Activated CD8-positive, alpha-beta T cell treated with anti-CD3 and anti-CD28 coated beads for 36 hours (primary cell): ENCODE measurements around the gene SMIM44. TPM values are rescaled to one million over a fixed set of nuclear protein-coding genes. Genes with fewer than 3 reads are reported as not detected.

ENCODE experiments used
- ATAC-seq: fragments of 200-7000 bp; cut with Tn5 transposase; one replicate; pipeline ENCODE4 v1.10.0; 2021; ENCODE audit warnings: mild to moderate bottlenecking, moderate library complexity
- CTCF ChIA-PET: fragments of 350-600 bp; sonication (Branson Sonifier 250); formaldehyde crosslinking; loops from one replicate; lab custom pipeline; 2021; ENCODE audit warnings: antibody characterized with exemption; lab: Charles Lee
- POLR2A ChIA-PET: fragments of 350-600 bp; sonication (Branson Sonifier 250); formaldehyde crosslinking; loops from one replicate; lab custom pipeline; 2021; ENCODE audit warnings: antibody characterized with exemption; lab: Charles Lee
- DNase-seq: peaks from one replicate; pipeline ENCODE4 v3.0.0-alpha.2; 2020
- H3K27ac Mint-ChIP-seq: one replicate; pipeline ENCODE4 v1.8.0; 2021; ENCODE audit warnings: mild to moderate bottlenecking, mixed read lengths
- H3K27me3 Mint-ChIP-seq: one replicate; pipeline ENCODE4 v1.8.0; 2021; ENCODE audit warnings: mixed read lengths
- H3K36me3 Mint-ChIP-seq: one replicate; pipeline ENCODE4 v1.8.0; 2021; ENCODE audit warnings: low read depth, mixed read lengths
- H3K4me1 Mint-ChIP-seq: one replicate; pipeline ENCODE4 v1.8.0; 2021; ENCODE audit warnings: low read depth, mixed read lengths
- H3K4me3 Mint-ChIP-seq: one replicate; pipeline ENCODE4 v1.8.0; 2021; ENCODE audit warnings: mild to moderate bottlenecking, moderate library complexity, mixed read lengths
- H3K9me3 Mint-ChIP-seq: one replicate; pipeline ENCODE4 v1.8.0; 2021; ENCODE audit warnings: mixed read lengths
- intact Hi-C: fragments of 100-400 bp; cut with micrococcal nuclease; formaldehyde crosslinking; loops from one replicate; pipeline ENCODE4 v1.10.0; 2022
- total RNA-seq, 2 experiments: library from RNA; stranded (reverse); gene quantifications; one replicate each; pipeline ENCODE4 v1.2.3, GENCODE V29; 2021
- TF ChIP-seq, protein P1 (sequence below): fragments of 200-600 bp; IDR thresholded peaks from one replicate; pipeline ENCODE4 v1.8.0; 2022; ENCODE audit warnings: antibody characterized with exemption, mild to moderate bottlenecking

SMIM44 gene
- total RNA-seq, 2 experiments from 2014 or later, result not detected

DNA sequence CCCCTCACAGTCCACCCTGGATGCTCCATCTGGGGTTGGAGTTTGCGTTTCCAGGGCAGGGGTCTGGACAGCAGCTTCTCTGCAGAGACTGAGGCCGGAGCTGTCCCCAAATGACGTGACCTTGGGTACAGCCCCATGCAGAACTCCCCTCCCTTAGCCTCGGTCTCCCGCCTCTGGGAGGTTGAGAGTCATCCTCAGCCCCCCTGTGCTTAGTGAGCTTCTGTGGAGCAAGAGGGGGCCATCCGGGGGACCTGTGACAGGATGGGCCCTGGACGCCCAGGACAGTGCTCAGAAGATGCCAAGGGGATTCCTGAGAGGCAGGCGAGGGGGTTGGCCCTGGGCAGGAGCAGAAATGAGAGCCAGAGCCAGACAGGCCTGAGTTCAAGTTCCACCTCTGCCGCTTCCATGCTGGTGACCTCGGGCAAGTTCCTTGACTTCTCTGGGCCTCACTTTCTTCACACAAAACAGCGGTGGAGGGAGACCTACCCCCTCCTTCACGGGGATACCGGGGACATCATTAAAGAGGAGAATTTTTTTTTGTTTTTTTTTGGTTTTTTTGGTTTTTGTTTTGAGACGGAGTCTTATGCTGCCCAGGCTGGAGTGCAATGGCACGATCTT, 23.2 kb downstream of the SMIM44 start:
- TF ChIP-seq, protein P1, sequence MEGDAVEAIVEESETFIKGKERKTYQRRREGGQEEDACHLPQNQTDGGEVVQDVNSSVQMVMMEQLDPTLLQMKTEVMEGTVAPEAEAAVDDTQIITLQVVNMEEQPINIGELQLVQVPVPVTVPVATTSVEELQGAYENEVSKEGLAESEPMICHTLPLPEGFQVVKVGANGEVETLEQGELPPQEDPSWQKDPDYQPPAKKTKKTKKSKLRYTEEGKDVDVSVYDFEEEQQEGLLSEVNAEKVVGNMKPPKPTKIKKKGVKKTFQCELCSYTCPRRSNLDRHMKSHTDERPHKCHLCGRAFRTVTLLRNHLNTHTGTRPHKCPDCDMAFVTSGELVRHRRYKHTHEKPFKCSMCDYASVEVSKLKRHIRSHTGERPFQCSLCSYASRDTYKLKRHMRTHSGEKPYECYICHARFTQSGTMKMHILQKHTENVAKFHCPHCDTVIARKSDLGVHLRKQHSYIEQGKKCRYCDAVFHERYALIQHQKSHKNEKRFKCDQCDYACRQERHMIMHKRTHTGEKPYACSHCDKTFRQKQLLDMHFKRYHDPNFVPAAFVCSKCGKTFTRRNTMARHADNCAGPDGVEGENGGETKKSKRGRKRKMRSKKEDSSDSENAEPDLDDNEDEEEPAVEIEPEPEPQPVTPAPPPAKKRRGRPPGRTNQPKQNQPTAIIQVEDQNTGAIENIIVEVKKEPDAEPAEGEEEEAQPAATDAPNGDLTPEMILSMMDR, result no peak
- intact Hi-C loops, result no loop called here
- no peak overlapping the region for H3K4me3 Mint-ChIP-seq
- no peaks in the 10 kb centered on the region for H3K9me3 Mint-ChIP-seq
- ATAC-seq (no peak), DNase-seq (no peak)
- CTCF ChIA-PET, result interaction anchor here (1.1 to 1.6 kb wide), 3 partner anchors 12 to 31 kb away, joined by 3 to 4 read pairs (median 4); no protein-coding TSS in a partner anchor
- peaks cover 4% of the 10 kb centered on the region for H3K36me3 Mint-ChIP-seq
- POLR2A ChIA-PET, result no interaction called here
- H3K27ac Mint-ChIP-seq, result no peak overlapping the region
- no peaks in the 10 kb centered on the region for H3K27me3 Mint-ChIP-seq
- no peaks in the 10 kb centered on the region for H3K4me1 Mint-ChIP-seq

DNA sequence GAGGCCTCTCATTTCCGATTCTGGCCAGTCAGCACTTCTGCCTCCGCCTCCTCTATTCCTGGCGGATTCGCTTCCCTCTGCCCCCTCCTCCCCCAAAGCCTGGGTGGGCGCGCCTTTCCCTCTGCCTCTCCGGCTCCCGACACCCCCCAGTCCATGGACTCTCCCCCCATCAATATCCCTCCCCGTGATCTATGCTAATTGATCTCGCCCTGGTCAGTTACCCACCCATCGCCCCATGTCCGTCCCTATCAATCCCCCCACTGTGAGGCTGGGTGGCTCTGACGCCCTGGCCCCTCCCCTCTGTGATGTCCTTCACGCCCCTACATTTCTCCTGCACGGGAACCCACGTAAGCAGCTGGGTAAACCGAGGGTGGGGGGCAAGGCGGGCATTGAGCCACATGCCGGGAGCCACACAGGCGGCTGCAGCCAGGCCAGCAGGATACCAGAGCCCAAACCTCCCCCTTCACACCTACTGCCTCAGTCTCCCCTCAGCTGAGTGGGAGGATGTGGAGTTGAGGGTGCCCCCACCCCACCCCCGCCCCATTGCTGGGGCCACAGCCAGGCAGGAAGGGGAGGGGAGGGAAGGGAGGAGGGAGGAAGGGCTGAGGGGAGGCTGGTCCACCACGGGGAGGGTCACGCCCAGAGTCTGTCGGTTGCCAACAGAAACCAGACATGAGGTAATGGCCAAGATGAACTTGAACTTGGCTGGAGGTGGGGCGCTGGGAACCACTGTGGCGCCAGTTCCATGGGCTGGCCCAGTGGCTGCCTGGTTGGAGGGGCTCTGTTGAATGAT, 24.0 kb downstream of the SMIM44 start:
- CTCF ChIA-PET, result interaction anchor here (1.2 kb wide), 1 partner anchor 13 kb away, joined by 4 read pairs; no protein-coding TSS in a partner anchor

DNA sequence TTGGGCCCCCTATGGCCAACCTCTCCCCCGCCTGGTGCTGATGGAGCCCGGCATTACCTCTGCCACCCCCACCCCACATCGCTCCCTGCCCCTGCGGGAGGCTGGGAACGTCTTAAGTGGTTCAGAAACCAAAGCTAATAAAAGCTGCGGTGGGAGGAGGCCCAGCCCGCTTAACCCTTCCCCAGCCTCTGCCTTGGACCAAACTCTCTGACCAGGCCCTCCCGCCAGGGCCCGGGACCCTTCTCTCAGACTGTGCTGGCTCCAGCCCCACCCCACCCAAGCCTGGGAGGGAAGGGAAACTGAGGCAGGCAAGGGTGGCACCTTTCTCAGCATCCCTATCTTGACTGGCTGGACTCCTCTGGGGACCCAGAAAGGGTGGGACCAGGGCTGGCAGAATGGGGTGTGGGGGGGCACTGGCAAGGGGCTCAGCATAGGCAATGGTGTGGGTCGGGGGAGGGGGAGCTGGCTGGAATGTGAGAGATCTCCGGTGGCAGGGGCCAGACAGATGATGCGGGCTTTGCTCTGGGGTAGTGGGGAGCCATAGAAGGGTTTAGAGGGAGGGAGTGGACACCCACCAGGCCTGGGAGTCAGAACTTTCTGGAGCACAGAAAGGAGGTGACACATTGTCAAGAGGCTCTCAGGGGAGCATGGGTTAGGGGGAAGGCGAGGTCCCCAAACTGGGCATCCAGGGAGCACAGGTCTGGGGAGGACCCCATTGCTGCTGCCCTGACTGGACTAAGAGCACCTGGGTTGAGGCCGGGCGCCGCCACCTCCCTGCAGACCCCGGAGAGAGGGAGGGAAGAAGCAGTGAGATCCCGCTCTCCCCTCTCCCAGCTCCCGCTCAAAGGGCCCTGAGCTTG, 24.8 kb downstream of the SMIM44 start:
- Mint-ChIP-seq H3K9me3 (no peaks in the 10 kb centered on the region), H3K4me3 (no peak overlapping the region), H3K27ac (no peak overlapping the region), H3K4me1 (no peaks in the 10 kb centered on the region), H3K36me3 (peaks cover 6% of the 10 kb centered on the region), H3K27me3 (no peaks in the 10 kb centered on the region)
- DNase-seq (no peak), ATAC-seq (no peak)
- intact Hi-C loops, result no loop called here
- TF ChIP-seq, protein P1, result no peak
- ChIA-PET POLR2A (no interaction called here), CTCF (interaction anchor here (1.2 kb wide), 1 partner anchor 14 kb away, joined by 4 read pairs; no protein-coding TSS in a partner anchor)

More for the DNA sequence above, 24.0 kb downstream of the SMIM44 start:
- DNase-seq (no peak), ATAC-seq (no peak)
- H3K27me3 Mint-ChIP-seq, result no peaks in the 10 kb centered on the region
- H3K4me1 Mint-ChIP-seq, result no peaks in the 10 kb centered on the region
- H3K36me3 Mint-ChIP-seq, result peaks cover 6% of the 10 kb centered on the region
- POLR2A ChIA-PET, result no interaction called here
- H3K4me3 Mint-ChIP-seq, result no peak overlapping the region
- H3K27ac Mint-ChIP-seq, result no peak overlapping the region
- TF ChIP-seq, protein P1, result no peak
- intact Hi-C loops, result no loop called here
- no peaks in the 10 kb centered on the region for H3K9me3 Mint-ChIP-seq

DNA sequence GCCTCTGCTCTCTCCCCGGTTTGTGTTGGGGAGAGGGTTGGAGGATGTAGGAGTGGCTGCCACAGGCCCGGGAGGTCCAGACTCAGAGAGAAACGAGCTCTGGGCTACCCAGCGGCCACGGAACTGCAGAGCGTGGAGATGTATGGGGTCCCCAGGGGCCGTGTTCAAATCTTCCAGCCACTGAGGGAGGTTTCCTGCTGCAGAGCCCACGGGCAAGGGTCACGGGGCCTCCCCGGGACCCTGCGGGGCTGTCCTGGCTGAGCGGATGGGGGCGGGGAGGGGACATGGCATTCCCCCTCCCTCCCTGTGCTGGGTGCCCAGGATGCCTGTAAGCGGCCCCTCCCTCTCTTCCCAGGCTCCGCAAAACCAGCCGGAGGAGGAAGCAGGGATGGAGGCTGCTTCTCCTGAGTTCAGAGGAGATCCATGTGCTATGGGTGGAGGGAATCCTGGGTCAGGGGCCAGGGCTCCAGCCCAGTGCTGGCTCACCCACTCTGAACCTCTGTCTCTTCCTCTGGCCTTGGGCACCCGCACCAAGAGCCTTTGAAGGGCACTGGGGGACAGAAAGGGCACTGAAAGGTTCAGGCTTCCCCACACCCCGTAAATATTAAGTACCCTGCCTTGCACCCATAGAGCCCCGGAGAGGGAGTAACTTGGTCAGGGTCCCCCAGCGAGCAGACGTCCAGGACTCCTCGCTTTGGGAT, 25.6 kb downstream of the SMIM44 start:
- intact Hi-C loops, result no loop called here
- no peak for ATAC-seq
- TF ChIP-seq, protein P1, result no peak

More for the DNA sequence above, 25.6 kb downstream of the SMIM44 start:
- no peaks in the 10 kb centered on the region for H3K27me3 Mint-ChIP-seq
- H3K27ac Mint-ChIP-seq, result no peak overlapping the region
- H3K4me3 Mint-ChIP-seq, result no peak overlapping the region
- no peak for DNase-seq
- no peaks in the 10 kb centered on the region for H3K9me3 Mint-ChIP-seq
- H3K36me3 Mint-ChIP-seq, result peaks cover 7% of the 10 kb centered on the region
- POLR2A ChIA-PET, result interaction anchor here (0.6 kb wide), 1 partner anchor 30 kb away, joined by 4 read pairs; no protein-coding TSS in a partner anchor
- no peaks in the 10 kb centered on the region for H3K4me1 Mint-ChIP-seq
- CTCF ChIA-PET, result no interaction called here
